IMR-90 (cell line): ENCODE measurements around the gene SRCAP.

Source experiments
- CEBPB ChIP-seq: IDR thresholded peaks from 2 replicates; pipeline ENCODE4 v1.6.1; 2012; ENCODE audit warnings: low read depth, low read length, improper control_type of control experiment
- CHD1 ChIP-seq: IDR thresholded peaks from 2 replicates; pipeline ENCODE4 v1.6.1; 2012; ENCODE audit warnings: low read depth, low read length, improper control_type of control experiment
- CTCF ChIP-seq: conservative IDR thresholded peaks from 2 replicates; pipeline ENCODE4 v1.5.1; 2012; ENCODE audit warnings: mild to moderate bottlenecking, low read depth, low read length, improper control_type of control experiment
- ELK1 ChIP-seq: fragments of 150-350 bp; IDR thresholded peaks from 2 replicates; pipeline ENCODE4 v1.6.1; 2016; ENCODE audit warnings: low read depth, mild to moderate bottlenecking, low read length, moderate library complexity, borderline replicate concordance
- FOS ChIP-seq: fragments of 150-350 bp; IDR thresholded peaks from 2 replicates; pipeline ENCODE4 v1.6.1; 2016; ENCODE audit warnings: low read depth, low read length
- MAFK ChIP-seq: IDR thresholded peaks from 2 replicates; pipeline ENCODE4 v1.6.1; 2012; ENCODE audit warnings: low read depth, low read length, improper control_type of control experiment
- MAZ ChIP-seq: IDR thresholded peaks from 2 replicates; pipeline ENCODE4 v1.6.1; 2012; ENCODE audit warnings: low read depth, mild to moderate bottlenecking, low read length, improper control_type of control experiment, moderate library complexity, borderline replicate concordance
- MXI1 ChIP-seq: IDR thresholded peaks from 2 replicates; pipeline ENCODE4 v1.6.1; 2012; ENCODE audit warnings: low read depth, mild to moderate bottlenecking, low read length, moderate library complexity, borderline replicate concordance
- POLR2A ChIP-seq: IDR thresholded peaks from 2 replicates; pipeline ENCODE4 v1.6.1; 2012; ENCODE audit warnings: mild to moderate bottlenecking, low read depth, low read length
- RAD21 ChIP-seq: IDR thresholded peaks from 2 replicates; pipeline ENCODE4 v1.6.1; 2012; ENCODE audit warnings: low read length, improper control_type of control experiment
- RCOR1 ChIP-seq: IDR thresholded peaks from 2 replicates; pipeline ENCODE4 v1.6.1; 2012; ENCODE audit warnings: mild to moderate bottlenecking, low read length, improper control_type of control experiment; ENCODE audit not compliant: insufficient replicate concordance
- RFX5 ChIP-seq: IDR thresholded peaks from 2 replicates; pipeline ENCODE4 v1.8.0; 2012; ENCODE audit warnings: low read depth, mild to moderate bottlenecking, low read length, moderate library complexity
- SMC3 ChIP-seq: fragments of 150-350 bp; IDR thresholded peaks from 2 replicates; pipeline ENCODE4 v1.6.1; 2016; ENCODE audit warnings: low read depth, mild to moderate bottlenecking, antibody characterized with exemption, low read length, moderate library complexity
- USF2 ChIP-seq: fragments of 150-350 bp; IDR thresholded peaks from 2 replicates; pipeline ENCODE4 v1.6.1; 2017; ENCODE audit warnings: mild to moderate bottlenecking, antibody characterized with exemption, low read length, low read depth

DNA sequence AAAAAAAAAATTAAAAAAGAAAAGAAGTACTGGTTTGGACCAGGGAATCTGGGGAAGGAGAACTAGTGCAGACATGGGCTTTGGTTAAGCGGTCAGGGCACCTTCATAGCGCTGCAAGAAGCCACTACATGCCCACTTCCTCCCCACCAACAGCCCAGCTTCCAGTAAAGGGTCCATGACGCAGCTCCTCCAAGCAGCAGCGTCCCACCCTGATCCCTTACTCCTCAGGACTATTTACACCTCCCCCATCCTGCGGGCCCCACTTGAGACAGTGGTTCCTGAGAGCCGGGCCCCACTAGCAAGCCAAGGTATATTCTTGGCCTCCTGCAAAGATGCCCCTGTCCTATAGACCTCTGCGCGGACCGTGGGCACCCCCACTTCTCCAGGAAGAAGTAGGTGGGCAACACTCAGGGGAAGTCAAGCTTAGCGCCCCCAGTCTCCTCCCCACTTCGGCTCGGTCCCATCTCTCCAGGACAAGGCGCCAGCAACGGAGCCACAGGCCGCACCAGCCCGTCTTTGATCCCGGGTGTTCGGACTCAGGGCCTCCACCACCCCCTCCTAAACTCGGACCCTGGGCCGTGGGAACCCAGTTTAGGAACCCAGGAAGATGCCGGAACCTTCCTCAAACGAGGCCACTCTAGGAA is 49.1 kb upstream of the SRCAP start:
- TF ChIP-seq CTCF (no peak), RAD21 (no peak), RCOR1 (no peak), MXI1 (no peak), POLR2A (no peak), SMC3 (no peak), MAFK (no peak), FOS (no peak), CHD1 (no peak), CEBPB (no peak), ELK1 (no peak), USF2 (no peak), MAZ (no peak), RFX5 (no peak)
